C4-2B (cell line): ENCODE data around the gene PRSS33.

Source experiments
- ZFX ChIP-seq: fragments of 450-650 bp; IDR thresholded peaks from 2 replicates; pipeline ENCODE4 v1.6.1; 2017
- TF ChIP-seq, protein P1 (sequence below): fragments of 450-650 bp; conservative IDR thresholded peaks from 2 replicates; pipeline ENCODE4 v1.5.1; 2017; ENCODE audit warnings: mild to moderate bottlenecking

- TF ChIP-seq, protein P1, sequence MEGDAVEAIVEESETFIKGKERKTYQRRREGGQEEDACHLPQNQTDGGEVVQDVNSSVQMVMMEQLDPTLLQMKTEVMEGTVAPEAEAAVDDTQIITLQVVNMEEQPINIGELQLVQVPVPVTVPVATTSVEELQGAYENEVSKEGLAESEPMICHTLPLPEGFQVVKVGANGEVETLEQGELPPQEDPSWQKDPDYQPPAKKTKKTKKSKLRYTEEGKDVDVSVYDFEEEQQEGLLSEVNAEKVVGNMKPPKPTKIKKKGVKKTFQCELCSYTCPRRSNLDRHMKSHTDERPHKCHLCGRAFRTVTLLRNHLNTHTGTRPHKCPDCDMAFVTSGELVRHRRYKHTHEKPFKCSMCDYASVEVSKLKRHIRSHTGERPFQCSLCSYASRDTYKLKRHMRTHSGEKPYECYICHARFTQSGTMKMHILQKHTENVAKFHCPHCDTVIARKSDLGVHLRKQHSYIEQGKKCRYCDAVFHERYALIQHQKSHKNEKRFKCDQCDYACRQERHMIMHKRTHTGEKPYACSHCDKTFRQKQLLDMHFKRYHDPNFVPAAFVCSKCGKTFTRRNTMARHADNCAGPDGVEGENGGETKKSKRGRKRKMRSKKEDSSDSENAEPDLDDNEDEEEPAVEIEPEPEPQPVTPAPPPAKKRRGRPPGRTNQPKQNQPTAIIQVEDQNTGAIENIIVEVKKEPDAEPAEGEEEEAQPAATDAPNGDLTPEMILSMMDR: no peak; the same call in 1 of the 2 replicates
- no peak for TF ChIP-seq ZFX
Measured at GRCh38 chr16:2816751-2817339, 29.5 kb upstream of the PRSS33 start, which contains the start of gene PRSS21.
